HepG2 (cell line): ENCODE measurements around the gene ECHS1. TPM values are rescaled to one million over a fixed set of nuclear protein-coding genes. Genes with fewer than 3 reads are reported as not detected.

Source experiments
- ARID2 ChIP-seq: sonication (generic); formaldehyde crosslinking; IDR thresholded peaks from 2 replicates; pipeline ENCODE4 v1.8.1; 2022; ENCODE audit warnings: mild to moderate bottlenecking, missing genetic modification reagents, borderline replicate concordance
- EEA1 ChIP-seq: sonication (generic); formaldehyde crosslinking; IDR thresholded peaks from 2 replicates; pipeline ENCODE4 v1.5.1; 2020; ENCODE audit warnings: mild to moderate bottlenecking, missing genetic modification reagents, borderline replicate concordance
- ETS1 ChIP-seq: sonication (generic); formaldehyde crosslinking; IDR thresholded peaks from 2 replicates; pipeline ENCODE4 v1.4.0; 2020; ENCODE audit warnings: missing genetic modification reagents
- GLMP ChIP-seq: sonication (generic); formaldehyde crosslinking; IDR thresholded peaks from 2 replicates; pipeline ENCODE4 v1.9.0; 2021; ENCODE audit warnings: missing genetic modification reagents, mild to moderate bottlenecking, borderline replicate concordance
- GTF3A ChIP-seq: sonication (generic); formaldehyde crosslinking; conservative IDR thresholded peaks from 2 replicates; pipeline ENCODE4 v1.4.0; 2020; ENCODE audit warnings: mild to moderate bottlenecking, missing genetic modification reagents
- HIVEP1 ChIP-seq: sonication (generic); formaldehyde crosslinking; IDR thresholded peaks from 2 replicates; pipeline ENCODE4 v1.4.0; 2020; ENCODE audit warnings: mild to moderate bottlenecking, missing genetic modification reagents
- HOMEZ ChIP-seq: IDR thresholded peaks from 2 replicates; pipeline ENCODE4 v1.6.1; 2016; ENCODE audit warnings: low read depth
- KAT2B ChIP-seq: fragments of 150-350 bp; IDR thresholded peaks from 2 replicates; pipeline ENCODE4 v1.6.1; 2014; ENCODE audit warnings: low read depth, low read length, borderline replicate concordance
- MAFK ChIP-seq, 2 experiments: IDR thresholded peaks in 1 of 2; conservative IDR thresholded peaks in 1 of 2; 2 replicates each; pipeline ENCODE4 v1.6.1; 2011; ENCODE audit warnings: improper control_type of control experiment in 2 of 2, low read length in 2 of 2
- TFE3 ChIP-seq: IDR thresholded peaks from 2 replicates; pipeline ENCODE4 v1.6.1; 2016
- USF2 ChIP-seq, 2 experiments: sonication (generic) in 1 of 2; formaldehyde crosslinking in 1 of 2; IDR thresholded peaks; 2 replicates each; pipeline versions ENCODE4 v1.5.1 to v1.6.1; 2011 to 2020; ENCODE audit warnings: borderline replicate concordance in 1 of 2, low read depth in 1 of 2, low read length in 1 of 2, mild to moderate bottlenecking in 1 of 2, missing genetic modification reagents in 1 of 2, moderate library complexity in 1 of 2
- ZGPAT ChIP-seq: IDR thresholded peaks from 2 replicates; pipeline ENCODE4 v1.6.1; 2016; ENCODE audit warnings: mild to moderate bottlenecking
- ZNF180 ChIP-seq: sonication (generic); formaldehyde crosslinking; IDR thresholded peaks from 2 replicates; pipeline ENCODE4 v1.4.0; 2020; ENCODE audit warnings: low read depth, missing genetic modification reagents, borderline replicate concordance
- ZNF232 ChIP-seq: sonication (generic); formaldehyde crosslinking; IDR thresholded peaks from 2 replicates; pipeline ENCODE4 v1.4.0; 2020; ENCODE audit warnings: missing genetic modification reagents, borderline replicate concordance
- ZNF441 ChIP-seq: sonication (generic); formaldehyde crosslinking; IDR thresholded peaks from 2 replicates; pipeline ENCODE4 v1.7.0; 2021; ENCODE audit warnings: missing genetic modification reagents, borderline replicate concordance
- ZNF468 ChIP-seq: sonication (generic); formaldehyde crosslinking; IDR thresholded peaks from 2 replicates; pipeline ENCODE4 v1.8.0; 2022; ENCODE audit warnings: mild to moderate bottlenecking, moderate library complexity, missing genetic modification reagents
- ZNF678 ChIP-seq: sonication (generic); formaldehyde crosslinking; IDR thresholded peaks from 2 replicates; pipeline ENCODE4 v1.4.0; 2020; ENCODE audit warnings: mild to moderate bottlenecking, missing genetic modification reagents
- ZNF768 ChIP-seq: sonication (generic); formaldehyde crosslinking; IDR thresholded peaks from 2 replicates; pipeline ENCODE4 v1.4.0; 2020; ENCODE audit warnings: missing genetic modification reagents
- polyA plus RNA-seq, 8 experiments: library from polyadenylated mRNA; depleted of rRNA in 3 of 8; stranded (reverse) in 7 of 8; unstranded in 1 of 8; fragments of >200 nt; fragmentation: Illumina TruSeq in 4 of 8; extraction: Trizol in 4 of 8; gene quantifications; 2 replicates each; pipeline versions ENCODE4 v1.2.1 to v1.2.3, GENCODE V29; 2011 to 2016; ENCODE audit warnings: low read depth in 4 of 8, missing spikeins in 1 of 8, mixed read lengths in 1 of 8; ENCODE audit not compliant: insufficient read depth in 1 of 8
- total RNA-seq, 5 experiments: library from RNA; depleted of rRNA; stranded (reverse); fragments of >200 nt; fragmentation: Illumina TruSeq; extraction: Trizol; gene quantifications; 2 replicates each; pipeline ENCODE4 v1.2.3, GENCODE V29; 2016; ENCODE audit warnings: low read depth in 1 of 5

ECHS1 gene
- total and polyA plus RNA-seq, 2 of the 13 experiments (the other 11 are each of a cell fraction or from before 2014, with no cell fraction given), result 32.7 to 195 TPM

GRCh38 chr10:133378251-133379096, 5.3 kb upstream of the ECHS1 start (continued):
- TF ChIP-seq GLMP (CRISPR knock-in tag) (no peak), GTF3A (CRISPR knock-in tag) (no peak), KAT2B (no peak), MAFK (conservative IDR thresholded peaks at IDR 0.05 in 1 of 2, IDR thresholded peaks at IDR 0.05 in 1 of 2; ENCODE audit: low read length in 2 of 2) (no peak), HIVEP1 (CRISPR knock-in tag) (peak; percentile 78; the same call in 1 of the 2 replicates), ETS1 (CRISPR knock-in tag) (0 out of 2 replicates have a peak, but pooled peaks have one; percentile 64), ZGPAT (CRISPR knock-in tag) (peak; percentile 78; the same call in 1 of the 2 replicates), ARID2 (0 out of 2 replicates have a peak, but pooled peaks have one; percentile 45), HOMEZ (no peak), EEA1 (no peak), USF2 (IDR thresholded peaks at IDR 0.05; ENCODE audit: low read depth, low read length) (no peak), USF2 (CRISPR knock-in tag; IDR thresholded peaks at IDR 0.05; ENCODE audit: borderline replicate concordance) (0 out of 2 replicates have a peak, but pooled peaks have one; percentile 24), ZNF441 (CRISPR knock-in tag) (no peak), ZNF768 (CRISPR knock-in tag) (no peak; the same call in 1 of the 2 replicates), ZNF678 (no peak), ZNF468 (CRISPR knock-in tag) (no peak), TFE3 (CRISPR knock-in tag) (peak; percentile 79), ZNF232 (peak; percentile 21; the same call in 1 of the 2 replicates), ZNF180 (CRISPR knock-in tag) (no peak)
